ENCODE data around the gene IL1RAP. TPM values are rescaled to one million over a fixed set of nuclear protein-coding genes. Genes with fewer than 3 reads are reported as not detected.

IL1RAP gene
- total RNA-seq, 2 donors from 2014 or later, result 19.5 to 28.8 TPM

- peak overlapping the region; percentile 50 for H3K4me3 Mint-ChIP-seq
- no peaks in the 10 kb centered on the region for H3K27me3 Mint-ChIP-seq
- DNase-seq (ENCODE audit: low spot score) (no peak), ATAC-seq (peak in 1 of 2 donors; percentile 68)
- peaks cover 4% of the 10 kb centered on the region for H3K9me3 Mint-ChIP-seq
- H3K27ac Mint-ChIP-seq, result peak overlapping the region; percentile 19 to 45
- H3K4me1 Mint-ChIP-seq (ENCODE audit: low read depth in 2 of 2), result peaks cover 8 to 11% of the 10 kb centered on the region in 2 donors
- peaks cover 40% of the 10 kb centered on the region for H3K36me3 Mint-ChIP-seq
Observed at GRCh38 chr3:190605385-190605784, 91.5 kb downstream of the IL1RAP start.

DNA sequence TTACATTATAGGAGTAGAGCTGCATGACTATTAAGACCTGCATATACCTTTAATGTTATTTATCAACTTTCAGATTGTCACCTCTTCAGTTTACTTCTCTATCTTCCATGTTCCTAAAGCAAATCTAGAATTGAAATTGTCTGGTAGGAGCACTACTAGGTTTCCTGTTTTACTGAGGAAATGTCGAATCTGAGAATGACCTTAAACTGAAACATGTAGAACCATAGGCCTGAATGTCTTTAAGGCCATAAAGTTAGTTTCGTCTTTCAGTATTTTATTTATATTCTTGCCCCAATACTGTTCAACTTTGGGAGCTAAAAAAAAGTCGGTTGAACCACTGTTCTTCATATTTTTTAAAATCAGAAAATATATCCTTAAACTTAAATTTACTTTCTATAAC is 92.7 kb downstream of the IL1RAP start:
- DNase-seq (ENCODE audit: low spot score) (no peak), ATAC-seq (no peak)
- Mint-ChIP-seq H3K4me1 (ENCODE audit: low read depth in 2 of 2) (peaks cover 8 to 11% of the 10 kb centered on the region in 2 donors), H3K27ac (peak overlapping the region in 1 of 2 donors; percentile 19), H3K27me3 (no peaks in the 10 kb centered on the region), H3K36me3 (peaks cover 40% of the 10 kb centered on the region), H3K9me3 (peaks cover 4% of the 10 kb centered on the region), H3K4me3 (no peak overlapping the region)

GRCh38 chr3:190607021-190607420 is 93.1 kb downstream of the IL1RAP start:
- DNase-seq (ENCODE audit: low spot score), result no peak
- H3K4me1 Mint-ChIP-seq (ENCODE audit: low read depth in 2 of 2), result peaks cover 8 to 11% of the 10 kb centered on the region in 2 donors
- peaks cover 4% of the 10 kb centered on the region for H3K9me3 Mint-ChIP-seq
- H3K27me3 Mint-ChIP-seq, result no peaks in the 10 kb centered on the region
- H3K36me3 Mint-ChIP-seq, result peaks cover 40% of the 10 kb centered on the region
- no peak for ATAC-seq
- no peak overlapping the region for H3K4me3 Mint-ChIP-seq
- no peak overlapping the region for H3K27ac Mint-ChIP-seq

GRCh38 chr3:190608850-190609589 is 95.1 kb downstream of the IL1RAP start:
- Mint-ChIP-seq H3K4me3 (no peak overlapping the region), H3K9me3 (peaks cover 4% of the 10 kb centered on the region), H3K27ac (no peak overlapping the region), H3K36me3 (peaks cover 36% of the 10 kb centered on the region), H3K4me1 (ENCODE audit: low read depth in 2 of 2) (peaks cover 8 to 19% of the 10 kb centered on the region in 2 donors), H3K27me3 (no peaks in the 10 kb centered on the region)
- DNase-seq (ENCODE audit: low spot score) (no peak), ATAC-seq (no peak)

GRCh38 chr3:190614226-190615059 is 100.6 kb downstream of the IL1RAP start:
- DNase-seq (ENCODE audit: low spot score) (no peak), ATAC-seq (peak; percentile 28 to 34)
- Mint-ChIP-seq H3K4me3 (no peak overlapping the region), H3K27me3 (no peaks in the 10 kb centered on the region), H3K9me3 (no peaks in the 10 kb centered on the region), H3K4me1 (ENCODE audit: low read depth in 2 of 2) (peaks cover 20 to 46% of the 10 kb centered on the region in 2 donors), H3K27ac (no peak overlapping the region), H3K36me3 (peaks cover 22% of the 10 kb centered on the region)

DNA sequence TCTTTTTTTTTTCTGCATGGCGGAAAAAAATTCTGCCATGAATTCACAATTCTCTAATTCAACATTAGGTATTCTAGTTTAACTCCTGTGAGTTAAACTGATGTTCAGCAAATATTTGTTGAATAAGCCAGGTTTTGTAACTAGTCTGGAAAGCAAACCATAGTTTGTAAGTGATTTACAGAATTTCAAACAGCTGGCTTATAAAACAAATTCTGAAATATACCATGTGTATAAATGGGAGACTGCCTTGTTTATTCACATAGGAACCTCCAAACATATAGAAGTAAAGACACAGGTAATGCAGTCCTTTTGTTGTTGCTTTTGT is 101.1 kb downstream of the IL1RAP start:
- peaks cover 16% of the 10 kb centered on the region for H3K36me3 Mint-ChIP-seq
- H3K27ac Mint-ChIP-seq, result no peak overlapping the region
- H3K4me3 Mint-ChIP-seq, result no peak overlapping the region
- no peaks in the 10 kb centered on the region for H3K9me3 Mint-ChIP-seq
- no peak for DNase-seq (ENCODE audit: low spot score)
- no peak for ATAC-seq
- peaks cover 20 to 46% of the 10 kb centered on the region in 2 donors for H3K4me1 Mint-ChIP-seq (ENCODE audit: low read depth in 2 of 2)
- H3K27me3 Mint-ChIP-seq, result no peaks in the 10 kb centered on the region

GRCh38 chr3:190615607-190616006 is 101.7 kb downstream of the IL1RAP start:
- Mint-ChIP-seq H3K4me3 (no peak overlapping the region), H3K27ac (peak overlapping the region in 1 of 2 donors; percentile 20)
- no peak for ATAC-seq

GRCh38 chr3:190616637-190617036 is 102.8 kb downstream of the IL1RAP start:
- peak overlapping the region; percentile 59 for H3K4me3 Mint-ChIP-seq
- no peaks in the 10 kb centered on the region for H3K27me3 Mint-ChIP-seq
- no peaks in the 10 kb centered on the region for H3K9me3 Mint-ChIP-seq
- ATAC-seq (no peak), DNase-seq (ENCODE audit: low spot score) (no peak)
- peaks cover 22 to 46% of the 10 kb centered on the region in 2 donors for H3K4me1 Mint-ChIP-seq (ENCODE audit: low read depth in 2 of 2)
- H3K27ac Mint-ChIP-seq, result peak overlapping the region; percentile 86 to 92
- H3K36me3 Mint-ChIP-seq, result peaks cover 15% of the 10 kb centered on the region

More at GRCh38 chr3:190615607-190616006, 101.7 kb downstream of the IL1RAP start:
- Mint-ChIP-seq H3K36me3 (peaks cover 15% of the 10 kb centered on the region), H3K4me1 (ENCODE audit: low read depth in 2 of 2) (peaks cover 20 to 46% of the 10 kb centered on the region in 2 donors), H3K9me3 (no peaks in the 10 kb centered on the region), H3K27me3 (no peaks in the 10 kb centered on the region)
- DNase-seq (ENCODE audit: low spot score), result no peak

GRCh38 chr3:190617185-190617584 is 103.3 kb downstream of the IL1RAP start:
- H3K27me3 Mint-ChIP-seq, result no peaks in the 10 kb centered on the region
- peak overlapping the region; percentile 59 for H3K4me3 Mint-ChIP-seq
- H3K9me3 Mint-ChIP-seq, result no peaks in the 10 kb centered on the region
- H3K4me1 Mint-ChIP-seq (ENCODE audit: low read depth in 2 of 2), result peaks cover 22 to 46% of the 10 kb centered on the region in 2 donors
- peak overlapping the region; percentile 86 to 92 for H3K27ac Mint-ChIP-seq
- peaks cover 15% of the 10 kb centered on the region for H3K36me3 Mint-ChIP-seq
- peak in 1 of 2 donors; percentile 21 for ATAC-seq
- DNase-seq (ENCODE audit: low spot score), result no peak

GRCh38 chr3:190618330-190619030 is 104.6 kb downstream of the IL1RAP start:
- Mint-ChIP-seq H3K27me3 (no peaks in the 10 kb centered on the region), H3K36me3 (peaks cover 15% of the 10 kb centered on the region), H3K27ac (peak overlapping the region; percentile 86 to 92), H3K9me3 (no peaks in the 10 kb centered on the region), H3K4me3 (peak overlapping the region; percentile 59), H3K4me1 (ENCODE audit: low read depth in 2 of 2) (peaks cover 24 to 42% of the 10 kb centered on the region in 2 donors)
- ATAC-seq (peak; percentile 69 to 81), DNase-seq (ENCODE audit: low spot score) (no peak)

DNA sequence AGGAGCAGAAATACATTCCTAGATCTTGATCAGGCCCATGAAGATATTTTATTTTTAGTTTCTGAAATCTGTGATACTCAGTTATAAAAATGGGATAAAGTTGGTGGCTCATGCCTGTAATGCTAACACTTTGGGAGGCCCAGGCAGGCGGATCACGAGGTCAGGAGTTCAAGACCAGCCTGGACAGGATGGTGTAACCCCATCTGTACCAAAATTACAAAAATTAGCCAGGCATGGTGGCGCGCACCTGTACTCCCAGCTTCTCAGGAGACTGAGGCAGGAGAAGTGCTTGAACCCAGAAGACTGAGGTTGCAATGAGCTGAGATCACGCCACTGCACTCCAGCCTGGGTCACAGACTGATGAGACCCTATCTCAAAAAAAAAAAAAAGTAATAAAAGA is 105.5 kb downstream of the IL1RAP start:
- DNase-seq (ENCODE audit: low spot score) (no peak), ATAC-seq (no peak)
- Mint-ChIP-seq H3K36me3 (peaks cover 22% of the 10 kb centered on the region), H3K4me3 (peak overlapping the region; percentile 59), H3K27me3 (no peaks in the 10 kb centered on the region), H3K27ac (peak overlapping the region; percentile 86 to 92), H3K4me1 (ENCODE audit: low read depth in 2 of 2) (peaks cover 24 to 35% of the 10 kb centered on the region in 2 donors), H3K9me3 (no peaks in the 10 kb centered on the region)

DNA sequence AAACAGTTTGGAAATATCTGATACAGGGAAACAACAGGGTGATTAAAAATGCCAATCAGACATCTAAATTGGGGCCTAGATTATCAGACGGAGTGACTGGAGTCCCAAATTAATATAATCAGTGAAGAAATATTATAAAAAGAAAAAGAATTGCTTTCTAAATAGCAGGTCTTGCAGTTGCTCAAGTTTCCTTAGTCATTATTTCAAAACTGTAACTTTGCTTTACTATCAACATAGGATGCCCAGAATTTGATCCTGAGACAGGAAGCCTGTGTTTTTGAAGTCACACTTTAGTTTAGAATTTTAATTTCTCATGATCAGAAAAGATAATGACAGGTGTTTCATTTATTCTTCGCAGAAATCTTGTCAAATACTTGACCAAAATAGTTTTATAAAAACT is 105.9 kb downstream of the IL1RAP start:
- ATAC-seq (no peak), DNase-seq (ENCODE audit: low spot score) (no peak)
- Mint-ChIP-seq H3K27ac (peak overlapping the region; percentile 86 to 92), H3K9me3 (no peaks in the 10 kb centered on the region), H3K4me3 (no peak overlapping the region), H3K36me3 (peaks cover 25% of the 10 kb centered on the region), H3K27me3 (no peaks in the 10 kb centered on the region), H3K4me1 (ENCODE audit: low read depth in 2 of 2) (peaks cover 24 to 33% of the 10 kb centered on the region in 2 donors)

GRCh38 chr3:190620886-190621608 is 107.2 kb downstream of the IL1RAP start:
- peaks cover 29% of the 10 kb centered on the region for H3K36me3 Mint-ChIP-seq
- H3K4me1 Mint-ChIP-seq (ENCODE audit: low read depth in 2 of 2), result peaks cover 24 to 37% of the 10 kb centered on the region in 2 donors
- no peak overlapping the region for H3K4me3 Mint-ChIP-seq
- H3K27me3 Mint-ChIP-seq, result no peaks in the 10 kb centered on the region
- no peaks in the 10 kb centered on the region for H3K9me3 Mint-ChIP-seq
- DNase-seq (ENCODE audit: low spot score) (no peak), ATAC-seq (no peak)
- H3K27ac Mint-ChIP-seq, result no peak overlapping the region

Measured in natural killer cell treated with Interleukin-12 subunit alpha and Interleukin-12 subunit beta and Interleukin-15 and Interleukin-18, amount 100 ng/mL, for 72 hours (primary cell).